Keratinocyte (primary cell): ENCODE data around the gene PTPRD. TPM values are rescaled to one million over a fixed set of nuclear protein-coding genes. Genes with fewer than 3 reads are reported as not detected.

Experiments used
- DNase-seq: peaks from one replicate; pipeline ENCODE4 v3.0.0-alpha.2; 2011; ENCODE audit warnings: low read depth, missing footprints, low spot score
- FAIRE-seq: peaks from 2 replicates; lab custom pipeline; 2011; peaks lifted over from hg19 to GRCh38; lab: Jason Lieb, UNC
- H2AFZ ChIP-seq: 2 replicates; pipeline ENCODE4 v1.6.0; 2012; ENCODE audit warnings: low read length, control low read depth, inconsistent platforms; ENCODE audit not compliant: control insufficient read depth
- H3K27ac ChIP-seq: 2 replicates; pipeline ENCODE4 v1.5.1; 2011; ENCODE audit warnings: low read length; ENCODE audit not compliant: control insufficient read depth, insufficient read depth
- H3K27me3 ChIP-seq: 3 replicates; pipeline ENCODE4 v1.6.0; 2011; ENCODE audit warnings: low read length; ENCODE audit not compliant: control insufficient read depth, insufficient read depth; ENCODE audit errors: extremely low read depth
- H3K36me3 ChIP-seq, 2 experiments: 2 replicates in 1 of 2; 3 replicates in 1 of 2; pipeline ENCODE4 v1.5.1; 2011; ENCODE audit warnings: low read length in 2 of 2, mild to moderate bottlenecking in 1 of 2; ENCODE audit not compliant: control insufficient read depth in 2 of 2, insufficient read depth in 2 of 2; ENCODE audit errors: extremely low read depth in 1 of 2
- H3K4me1 ChIP-seq: 3 replicates; pipeline ENCODE4 v1.5.1; 2011; ENCODE audit warnings: low read length; ENCODE audit not compliant: control insufficient read depth, insufficient read depth; ENCODE audit errors: extremely low read depth
- H3K4me2 ChIP-seq: 3 replicates; pipeline ENCODE4 v1.6.0; 2011; ENCODE audit warnings: low read depth, low read length; ENCODE audit not compliant: control insufficient read depth, insufficient read depth; ENCODE audit errors: extremely low read depth
- H3K4me3 ChIP-seq, 3 experiments: fragments of 200-600 bp in 1 of 3; sonication (generic) in 1 of 3; 2 replicates in 2 of 3; 3 replicates in 1 of 3; pipeline ENCODE4 v1.5.1; 2011 to 2016; ENCODE audit warnings: low read length in 3 of 3, mild to moderate bottlenecking in 3 of 3, control low read depth in 2 of 3, inconsistent platforms in 1 of 3, low read depth in 1 of 3, mixed read lengths in 1 of 3, mixed run types in 1 of 3, moderate library complexity in 1 of 3; ENCODE audit not compliant: control insufficient read depth in 2 of 3, insufficient read depth in 2 of 3; ENCODE audit errors: extremely low read depth in 1 of 3
- H3K79me2 ChIP-seq: 2 replicates; pipeline ENCODE4 v1.6.0; 2012; ENCODE audit warnings: low read length; ENCODE audit not compliant: control insufficient read depth, insufficient read depth
- H3K9ac ChIP-seq: 3 replicates; pipeline ENCODE4 v1.6.0; 2011; ENCODE audit warnings: low read length; ENCODE audit not compliant: control insufficient read depth, insufficient read depth; ENCODE audit errors: extremely low read depth
- H3K9me1 ChIP-seq: 3 replicates; pipeline ENCODE4 v1.6.0; 2011; ENCODE audit warnings: low read length; ENCODE audit not compliant: control insufficient read depth, insufficient read depth; ENCODE audit errors: extremely low read depth
- H3K9me3 ChIP-seq: 2 replicates; pipeline ENCODE4 v1.5.1; 2012; ENCODE audit warnings: low read depth, low read length; ENCODE audit not compliant: control insufficient read depth
- H4K20me1 ChIP-seq: 3 replicates; pipeline ENCODE4 v1.6.0; 2011; ENCODE audit warnings: low read length; ENCODE audit not compliant: control insufficient read depth, insufficient read depth; ENCODE audit errors: extremely low read depth
- CTCF ChIP-seq, 3 experiments: IDR thresholded peaks in 1 of 3; conservative IDR thresholded peaks in 1 of 3; optimal IDR thresholded peaks in 1 of 3; 2 replicates in 2 of 3; 3 replicates in 1 of 3; pipeline versions ENCODE3 to v1.5.1; 2011; ENCODE audit warnings: low read length in 3 of 3, mild to moderate bottlenecking in 3 of 3, moderate library complexity in 2 of 3, control low read depth in 1 of 3, inconsistent platforms in 1 of 3; ENCODE audit not compliant: insufficient read depth in 2 of 3; ENCODE audit errors: extremely low read depth in 1 of 3
- EZH2 ChIP-seq: IDR thresholded peaks from one replicate; pipeline ENCODE4 v1.6.1; 2012; ENCODE audit warnings: inconsistent platforms, mild to moderate bottlenecking, low read length, moderate library complexity
- dilution Hi-C: fragments of 300-500 bp; cut with MboI; formaldehyde crosslinking; loops from one replicate; pipeline ENCODE4 v1.7.0; 2020; ENCODE audit warnings: low sequenced_read_pairs; ENCODE audit not compliant: extremely low pct_ligation_motif_present
- polyA plus RNA-seq, 5 experiments: library from polyadenylated mRNA; depleted of rRNA in 3 of 5; stranded (reverse) in 3 of 5; stranded (forward) in 1 of 5; unstranded in 1 of 5; fragments of >200 nt; gene quantifications; 1 replicate in 1 of 5; 2 replicates in 3 of 5; 3 replicates in 1 of 5; pipeline versions ENCODE4 v1.2.1 to v1.2.3, GENCODE V29; 2011 to 2012; ENCODE audit warnings: missing spikeins in 2 of 5, low read depth in 1 of 5, low replicate concordance in 1 of 5

The PTPRD gene
- polyA plus RNA-seq, 1 donor (not counting 4 experiments of a cell fraction or from before 2014, with no cell fraction given), result 0.10 TPM

GRCh38 chr9:8627976-8628679, 1984.7 kb downstream of the PTPRD start:
- dilution Hi-C loops, result no loop called here
- Histone ChIP-seq H3K4me1 (peaks cover 11% of the 10 kb centered on the region), H3K27ac (peak overlapping the region; percentile 30), H2AFZ (peak overlapping the region; percentile 76), H3K79me2 (no peaks in the 10 kb centered on the region), H3K9me3 (no peaks in the 10 kb centered on the region), H3K36me3 (no peaks in the 10 kb centered on the region), H3K27me3 (no peaks in the 10 kb centered on the region), H3K4me2 (peak overlapping the region; percentile 44), H3K9me1 (no peaks in the 10 kb centered on the region), H3K9ac (no peak overlapping the region), H3K4me3 (peak overlapping the region in 1 of 3 experiments; percentile 9), H4K20me1 (no peaks in the 10 kb centered on the region)
- TF ChIP-seq CTCF (optimal IDR thresholded peaks at IDR 0.05 in 1 of 3, IDR thresholded peaks at IDR 0.05 in 1 of 3, conservative IDR thresholded peaks at IDR 0.05 in 1 of 3; ENCODE audit: extremely low read depth in 1 of 3, insufficient read depth in 2 of 3, low read length in 3 of 3) (no peak), EZH2 (no peak)
- peak; percentile 72 for FAIRE-seq
- DNase-seq, result peak; percentile 38

- Histone ChIP-seq H2AFZ (no peak overlapping the region), H3K4me3 (no peak overlapping the region), H3K9me1 (no peaks in the 10 kb centered on the region), H4K20me1 (no peaks in the 10 kb centered on the region), H3K4me1 (peaks cover 3% of the 10 kb centered on the region), H3K36me3 (no peaks in the 10 kb centered on the region), H3K79me2 (no peaks in the 10 kb centered on the region), H3K27ac (no peak overlapping the region), H3K9me3 (no peaks in the 10 kb centered on the region), H3K27me3 (no peaks in the 10 kb centered on the region), H3K9ac (no peak overlapping the region), H3K4me2 (no peak overlapping the region)
- FAIRE-seq (no peak), DNase-seq (no peak)
- TF ChIP-seq EZH2, result no peak
- TF ChIP-seq CTCF (optimal IDR thresholded peaks at IDR 0.05 in 1 of 3, IDR thresholded peaks at IDR 0.05 in 1 of 3, conservative IDR thresholded peaks at IDR 0.05 in 1 of 3; ENCODE audit: extremely low read depth in 1 of 3, insufficient read depth in 2 of 3, low read length in 3 of 3), result no peak
- dilution Hi-C loops, result no loop called here
These were observed 1989.9 kb downstream of the PTPRD start for GRCh38 chr9:8622871-8623270.
